Measurements from ENCODE around the gene CCNY.

GRCh38 chr10:35318551-35318950, 17.8 kb upstream of the CCNY start:
- no peak for TF ChIP-seq CBFB (CRISPR knock-in tag; IDR thresholded peaks at IDR 0.05)
- TF ChIP-seq MXI1 (IDR thresholded peaks at IDR 0.05; ENCODE audit: borderline replicate concordance, low read depth, low read length): no peak
- TF ChIP-seq E2F1 (CRISPR knock-in tag; IDR thresholded peaks at IDR 0.05): no peak
- TF ChIP-seq, protein P1, sequence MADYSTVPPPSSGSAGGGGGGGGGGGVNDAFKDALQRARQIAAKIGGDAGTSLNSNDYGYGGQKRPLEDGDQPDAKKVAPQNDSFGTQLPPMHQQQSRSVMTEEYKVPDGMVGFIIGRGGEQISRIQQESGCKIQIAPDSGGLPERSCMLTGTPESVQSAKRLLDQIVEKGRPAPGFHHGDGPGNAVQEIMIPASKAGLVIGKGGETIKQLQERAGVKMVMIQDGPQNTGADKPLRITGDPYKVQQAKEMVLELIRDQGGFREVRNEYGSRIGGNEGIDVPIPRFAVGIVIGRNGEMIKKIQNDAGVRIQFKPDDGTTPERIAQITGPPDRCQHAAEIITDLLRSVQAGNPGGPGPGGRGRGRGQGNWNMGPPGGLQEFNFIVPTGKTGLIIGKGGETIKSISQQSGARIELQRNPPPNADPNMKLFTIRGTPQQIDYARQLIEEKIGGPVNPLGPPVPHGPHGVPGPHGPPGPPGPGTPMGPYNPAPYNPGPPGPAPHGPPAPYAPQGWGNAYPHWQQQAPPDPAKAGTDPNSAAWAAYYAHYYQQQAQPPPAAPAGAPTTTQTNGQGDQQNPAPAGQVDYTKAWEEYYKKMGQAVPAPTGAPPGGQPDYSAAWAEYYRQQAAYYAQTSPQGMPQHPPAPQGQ (CRISPR knock-in tag; IDR thresholded peaks at IDR 0.05; ENCODE audit: borderline replicate concordance): no peak
- no peak for TF ChIP-seq THAP7 (CRISPR knock-in tag; IDR thresholded peaks at IDR 0.05)
- TF ChIP-seq ZNF737 (CRISPR knock-in tag; IDR thresholded peaks at IDR 0.05; ENCODE audit: borderline replicate concordance): no peak
- no peak for TF ChIP-seq POLR2G (IDR thresholded peaks at IDR 0.05; ENCODE audit: low read depth, low read length)
- TF ChIP-seq EZH2 (conservative IDR thresholded peaks at IDR 0.05; ENCODE audit: low read depth, low read length): no peak
- TF ChIP-seq, protein P2, sequence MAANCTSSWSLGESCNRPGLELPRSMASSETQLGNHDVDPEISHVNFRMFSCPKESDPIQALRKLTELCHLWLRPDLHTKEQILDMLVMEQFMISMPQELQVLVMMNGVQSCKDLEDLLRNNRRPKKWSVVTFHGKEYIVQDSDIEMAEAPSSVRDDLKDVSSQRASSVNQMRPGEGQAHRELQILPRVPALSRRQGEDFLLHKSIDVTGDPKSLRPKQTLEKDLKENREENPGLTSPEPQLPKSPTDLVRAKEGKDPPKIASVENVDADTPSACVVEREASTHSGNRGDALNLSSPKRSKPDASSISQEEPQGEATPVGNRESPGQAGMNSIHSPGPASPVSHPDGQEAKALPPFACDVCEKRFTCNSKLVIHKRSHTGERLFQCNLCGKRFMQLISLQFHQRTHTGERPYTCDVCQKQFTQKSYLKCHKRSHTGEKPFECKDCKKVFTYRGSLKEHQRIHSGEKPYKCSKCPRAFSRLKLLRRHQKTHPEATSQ (CRISPR knock-in tag; IDR thresholded peaks at IDR 0.05; ENCODE audit: borderline replicate concordance): no peak
- TF ChIP-seq ZFP1 (CRISPR knock-in tag; IDR thresholded peaks at IDR 0.05): no peak
- TF ChIP-seq NCOA2 (CRISPR knock-in tag; IDR thresholded peaks at IDR 0.05): no peak
- TF ChIP-seq SCMH1 (CRISPR knock-in tag; IDR thresholded peaks at IDR 0.05; ENCODE audit: borderline replicate concordance): no peak
- no peak for TF ChIP-seq ZNF12 (CRISPR knock-in tag; IDR thresholded peaks at IDR 0.05)
- TF ChIP-seq DR1 (CRISPR knock-in tag; IDR thresholded peaks at IDR 0.05): no peak

All from HepG2 (cell line).